GM13976 (cell line): ENCODE results near the gene SLC9A8.

Source experiments
- DNase-seq: peaks from one replicate; pipeline ENCODE4 v3.0.0; 2012; ENCODE audit warnings: low spot score
- in situ Hi-C: fragments of 300-500 bp; cut with MboI; formaldehyde crosslinking; loops from one replicate; pipeline ENCODE4 v1.12.0; 2022; ENCODE audit warnings: low sequenced_read_pairs, mixed read lengths, inconsistent platforms; ENCODE audit not compliant: unreplicated experiment
- TF ChIP-seq, protein P1 (sequence below): IDR thresholded peaks from 2 replicates; pipeline ENCODE4 v1.5.1; 2012; ENCODE audit warnings: borderline replicate concordance, mild to moderate bottlenecking; ENCODE audit not compliant: insufficient read depth; ENCODE audit errors: extremely low read depth, missing control alignments, control extremely low read depth

SLC9A8 gene

DNA sequence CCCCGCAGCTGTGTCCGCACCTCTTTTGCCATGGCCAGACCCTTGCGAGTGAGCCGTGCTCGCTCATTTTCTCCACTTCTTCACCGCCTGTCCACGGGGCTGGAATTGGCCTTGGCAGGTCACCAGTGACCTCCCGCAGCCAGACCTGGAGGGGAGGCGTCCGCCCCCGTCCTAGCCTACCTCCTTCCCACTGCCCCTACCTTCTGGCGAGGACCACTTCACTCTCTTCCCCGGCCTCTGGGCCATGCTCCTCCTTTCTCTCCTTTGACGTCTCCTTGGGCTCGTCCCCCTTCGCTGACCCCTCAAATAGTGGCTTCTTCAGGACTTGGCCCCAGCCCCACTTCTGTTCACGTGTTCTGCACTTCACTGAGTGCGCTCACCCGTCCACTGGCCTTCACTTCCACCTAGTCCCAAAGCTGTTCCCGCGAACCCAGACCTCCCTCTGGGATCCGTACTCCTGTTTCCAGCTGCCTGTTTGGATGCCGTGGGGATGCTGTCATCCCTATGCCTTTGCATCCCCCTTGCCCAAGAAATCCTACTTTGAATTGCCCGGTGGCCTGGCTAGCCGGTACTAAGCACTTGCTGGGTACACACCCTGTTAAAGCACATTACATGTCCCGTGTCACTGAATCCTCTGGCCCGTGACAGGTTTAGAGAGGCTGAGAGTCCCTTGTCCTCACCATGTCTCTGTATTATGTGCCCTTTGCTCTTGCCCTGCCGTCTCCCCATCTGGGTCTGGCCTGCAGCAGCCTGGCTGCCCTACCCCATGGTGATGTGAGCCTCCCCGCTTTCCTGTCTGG is 69.7 kb downstream of the SLC9A8 start:
- in situ Hi-C loops, result no loop called here
- TF ChIP-seq, protein P1, sequence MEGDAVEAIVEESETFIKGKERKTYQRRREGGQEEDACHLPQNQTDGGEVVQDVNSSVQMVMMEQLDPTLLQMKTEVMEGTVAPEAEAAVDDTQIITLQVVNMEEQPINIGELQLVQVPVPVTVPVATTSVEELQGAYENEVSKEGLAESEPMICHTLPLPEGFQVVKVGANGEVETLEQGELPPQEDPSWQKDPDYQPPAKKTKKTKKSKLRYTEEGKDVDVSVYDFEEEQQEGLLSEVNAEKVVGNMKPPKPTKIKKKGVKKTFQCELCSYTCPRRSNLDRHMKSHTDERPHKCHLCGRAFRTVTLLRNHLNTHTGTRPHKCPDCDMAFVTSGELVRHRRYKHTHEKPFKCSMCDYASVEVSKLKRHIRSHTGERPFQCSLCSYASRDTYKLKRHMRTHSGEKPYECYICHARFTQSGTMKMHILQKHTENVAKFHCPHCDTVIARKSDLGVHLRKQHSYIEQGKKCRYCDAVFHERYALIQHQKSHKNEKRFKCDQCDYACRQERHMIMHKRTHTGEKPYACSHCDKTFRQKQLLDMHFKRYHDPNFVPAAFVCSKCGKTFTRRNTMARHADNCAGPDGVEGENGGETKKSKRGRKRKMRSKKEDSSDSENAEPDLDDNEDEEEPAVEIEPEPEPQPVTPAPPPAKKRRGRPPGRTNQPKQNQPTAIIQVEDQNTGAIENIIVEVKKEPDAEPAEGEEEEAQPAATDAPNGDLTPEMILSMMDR, result no peak
- DNase-seq, result no peak

DNA sequence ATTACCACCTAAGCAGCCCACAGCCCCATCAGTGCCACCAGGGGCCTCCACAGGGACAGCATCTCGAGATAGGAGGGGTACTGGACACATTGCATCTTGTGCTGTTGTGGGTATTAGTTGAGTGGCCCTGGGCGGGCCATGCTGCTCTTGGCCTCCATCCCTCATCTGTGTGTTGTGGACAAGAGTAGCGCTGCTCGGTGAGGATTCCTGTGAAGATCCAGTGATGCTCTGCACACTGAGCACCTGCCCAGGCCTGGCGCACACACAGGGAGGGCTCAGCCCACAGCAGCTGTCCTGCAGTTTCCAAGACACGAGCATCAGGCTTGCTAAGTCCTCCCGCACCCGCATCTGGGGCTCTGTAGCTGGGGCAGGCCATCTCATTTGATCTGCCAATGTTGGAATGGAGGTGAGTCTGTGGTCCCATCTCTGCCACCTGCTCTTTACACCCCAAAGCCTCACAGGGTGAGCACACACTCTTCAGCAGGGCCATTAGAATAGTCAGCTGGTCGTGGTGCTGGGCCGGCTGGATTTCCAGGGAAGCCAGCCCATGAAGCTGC is 70.7 kb downstream of the SLC9A8 start:
- in situ Hi-C loops, result no loop called here
- no peak for DNase-seq

DNA sequence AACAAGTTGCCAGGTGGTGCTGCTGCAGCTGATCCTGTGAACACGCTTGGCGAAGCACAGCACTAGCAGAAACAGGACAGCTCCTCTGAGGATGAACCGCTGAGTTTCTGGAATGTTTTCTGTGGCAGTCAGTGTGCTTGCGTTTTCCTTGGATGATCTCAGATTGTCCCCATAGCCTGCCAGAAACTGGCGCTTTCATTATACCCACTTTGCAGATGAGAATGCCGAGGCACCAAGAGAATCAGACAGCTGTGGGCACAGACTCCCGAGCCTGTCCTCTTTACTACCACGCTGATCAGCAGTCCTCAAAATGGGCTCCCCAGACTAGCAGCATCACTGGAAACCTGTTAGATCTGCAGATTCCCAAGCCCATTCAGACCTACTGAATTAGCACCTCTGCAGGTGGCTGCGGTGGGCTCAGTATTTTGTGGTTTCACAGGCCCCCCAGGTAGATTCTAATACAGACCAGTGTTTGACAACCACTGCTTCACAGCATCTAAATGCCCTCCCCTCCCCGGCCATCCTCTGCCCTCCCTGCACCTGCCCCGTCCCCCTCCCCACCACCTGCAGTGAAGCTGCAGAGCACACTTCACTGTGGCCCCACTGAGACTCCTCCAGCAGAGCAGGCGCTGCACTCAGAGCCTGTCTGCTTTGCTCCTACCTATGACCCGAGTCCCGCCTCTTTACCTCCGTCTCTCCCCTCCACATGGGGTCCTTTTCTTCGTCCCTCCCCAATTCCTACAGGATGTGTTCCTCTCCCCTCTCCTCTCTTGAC is 73.1 kb downstream of the SLC9A8 start:
- TF ChIP-seq, protein P1, result no peak
- no peak for DNase-seq
- in situ Hi-C loops, result no loop called here

More for the DNA sequence above, 70.7 kb downstream of the SLC9A8 start:
- TF ChIP-seq, protein P1, result no peak

DNA sequence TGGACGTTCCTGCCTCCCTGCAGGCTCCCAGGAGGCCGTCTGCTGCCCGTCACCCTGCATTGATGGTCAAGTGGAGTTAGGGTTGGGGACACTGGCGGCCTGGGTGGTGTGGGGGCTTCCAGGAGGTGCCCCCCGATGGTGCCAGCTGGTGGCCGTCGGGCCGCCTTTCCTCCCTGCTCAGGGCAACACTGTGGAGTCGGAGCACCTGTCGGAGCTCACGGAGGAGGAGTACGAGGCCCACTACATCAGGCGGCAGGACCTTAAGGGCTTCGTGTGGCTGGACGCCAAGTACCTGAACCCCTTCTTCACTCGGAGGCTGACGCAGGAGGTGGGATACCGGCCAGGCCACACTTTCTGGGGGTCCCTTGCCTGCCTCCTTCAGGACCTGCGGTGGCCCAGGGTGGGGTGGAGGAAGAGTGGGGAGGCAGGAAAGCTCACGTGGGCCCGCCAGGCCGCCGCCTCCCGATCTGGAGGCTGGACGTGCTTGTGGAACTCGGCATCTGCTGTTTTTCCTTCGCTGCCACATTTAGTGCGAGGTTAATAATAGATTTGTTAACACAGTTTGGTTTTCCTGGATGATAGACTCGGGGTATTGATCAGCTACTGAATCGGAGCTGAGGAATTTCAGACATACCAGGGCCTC is 74.1 kb downstream of the SLC9A8 start:
- in situ Hi-C loops, result no loop called here
- TF ChIP-seq, protein P1, result no peak
- DNase-seq, result no peak

DNA sequence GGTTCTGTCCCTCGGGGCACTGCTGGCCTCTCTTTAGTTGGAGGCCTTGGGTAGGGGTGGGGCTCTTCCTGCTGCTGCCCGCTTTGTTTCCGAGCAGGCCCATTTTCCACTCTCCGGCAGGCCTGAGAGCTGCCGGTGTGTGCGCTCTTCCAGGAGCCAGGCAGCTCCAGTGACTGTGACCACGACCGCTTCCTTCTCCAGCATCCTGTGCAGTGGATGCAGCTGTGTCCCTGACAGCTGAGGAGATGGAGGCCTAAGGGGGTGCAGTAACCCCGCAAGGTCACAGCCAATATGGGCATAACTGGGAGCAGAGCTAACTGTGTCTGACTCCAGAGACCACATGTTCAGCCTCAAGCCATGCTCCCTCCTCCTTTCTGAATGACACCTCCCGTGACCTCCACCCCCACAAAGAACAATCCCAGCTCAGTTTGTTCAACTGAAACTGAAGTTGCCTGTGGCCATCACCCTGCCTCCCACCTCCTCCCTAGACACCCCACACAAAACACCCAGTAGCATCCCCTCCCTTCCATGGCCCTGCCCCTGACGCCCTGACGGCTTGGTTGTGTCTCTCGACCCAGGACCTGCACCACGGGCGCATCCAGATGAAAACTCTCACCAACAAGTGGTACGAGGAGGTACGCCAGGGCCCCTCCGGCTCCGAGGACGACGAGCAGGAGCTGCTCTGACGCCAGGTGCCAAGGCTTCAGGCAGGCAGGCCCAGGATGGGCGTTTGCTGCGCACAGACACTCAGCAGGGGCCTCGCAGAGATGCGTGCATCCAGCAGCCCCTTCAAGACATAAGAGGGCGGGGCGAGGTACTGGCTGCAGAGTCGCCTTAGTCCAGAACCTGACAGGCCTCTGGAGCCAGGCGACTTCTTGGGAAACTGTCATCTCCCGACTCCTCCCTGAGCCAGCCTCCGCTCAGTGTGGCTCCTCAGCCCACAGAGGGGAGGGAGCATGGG is 74.9 kb downstream of the SLC9A8 start:
- TF ChIP-seq, protein P1, result no peak
- DNase-seq, result no peak
- in situ Hi-C loops, result no loop called here
